CD4-positive, alpha-beta memory T cell (primary cell): ENCODE measurements around the gene STEAP4. TPM values are rescaled to one million over a fixed set of nuclear protein-coding genes. Genes with fewer than 3 reads are reported as not detected.

ENCODE experiments used
- CTCF ChIA-PET: fragments of 350-600 bp; sonication (Branson Sonifier 250); formaldehyde crosslinking; loops from one replicate; lab custom pipeline; 2021; ENCODE audit warnings: inconsistent platforms; ENCODE audit not compliant: partially characterized antibody; lab: Charles Lee
- POLR2A ChIA-PET: fragments of 350-600 bp; sonication (Branson Sonifier 250); formaldehyde crosslinking; loops from one replicate; lab custom pipeline; 2021; ENCODE audit not compliant: partially characterized antibody; lab: Charles Lee
- DNase-seq, 5 donors: peaks; one replicate each; pipeline versions ENCODE4 v3.0.0 to v3.0.0-alpha.2; 2020 to 2022; ENCODE audit warnings: mixed read lengths in 1 of 5
- H3K27ac ChIP-seq: one replicate; pipeline ENCODE4 v1.7.0; 2013; ENCODE audit warnings: low read depth, low read length
- H3K27me3 ChIP-seq: 2 replicates; pipeline ENCODE4 v1.7.0; 2013; ENCODE audit warnings: mild to moderate bottlenecking, low read length, moderate library complexity; ENCODE audit not compliant: insufficient read depth
- H3K36me3 ChIP-seq: 2 replicates; pipeline ENCODE4 v1.7.0; 2013; ENCODE audit warnings: mild to moderate bottlenecking, low read length, moderate library complexity; ENCODE audit not compliant: insufficient read depth
- H3K4me1 ChIP-seq: 2 replicates; pipeline ENCODE4 v1.7.0; 2013; ENCODE audit warnings: mild to moderate bottlenecking, low read length, moderate library complexity; ENCODE audit not compliant: insufficient read depth
- H3K4me3 ChIP-seq, 2 donors: one replicate each; pipeline ENCODE4 v1.7.0; 2013; ENCODE audit warnings: low read length in 2 of 2, mild to moderate bottlenecking in 1 of 2
- H3K9me3 ChIP-seq, 2 donors: one replicate each; pipeline ENCODE4 v1.7.0; 2013; ENCODE audit warnings: low read length in 2 of 2, control low read depth in 1 of 2; ENCODE audit not compliant: control insufficient read depth in 1 of 2
- H3K27ac Mint-ChIP-seq, 7 donors: one replicate each; pipeline ENCODE4 v1.8.0; 2020 to 2021; ENCODE audit warnings: mixed read lengths in 7 of 7, mild to moderate bottlenecking in 6 of 7, inconsistent platforms in 3 of 7, moderate library complexity in 3 of 7
- H3K27me3 Mint-ChIP-seq, 2 donors: one replicate each; pipeline ENCODE4 v1.8.0; 2020 to 2021; ENCODE audit warnings: mixed read lengths in 2 of 2
- H3K36me3 Mint-ChIP-seq, 2 donors: one replicate each; pipeline ENCODE4 v1.8.0; 2020 to 2021; ENCODE audit warnings: mixed read lengths in 2 of 2, inconsistent platforms in 1 of 2, mild to moderate bottlenecking in 1 of 2
- H3K4me1 Mint-ChIP-seq, 4 donors: one replicate each; pipeline ENCODE4 v1.8.0; 2020 to 2021; ENCODE audit warnings: mixed read lengths in 4 of 4, mild to moderate bottlenecking in 1 of 4
- H3K4me3 Mint-ChIP-seq, 8 donors: one replicate each; pipeline ENCODE4 v1.8.0; 2020 to 2021; ENCODE audit warnings: mixed read lengths in 8 of 8, mild to moderate bottlenecking in 7 of 8, moderate library complexity in 6 of 8, inconsistent platforms in 3 of 8
- H3K9me3 Mint-ChIP-seq, 8 donors: one replicate each; pipeline ENCODE4 v1.8.0; 2020 to 2021; ENCODE audit warnings: mixed read lengths in 8 of 8, mild to moderate bottlenecking in 5 of 8, inconsistent platforms in 3 of 8, moderate library complexity in 1 of 8
- intact Hi-C: fragments of 100-400 bp; cut with micrococcal nuclease; formaldehyde crosslinking; loops from one replicate; pipeline ENCODE4 v1.15.1; 2023
- polyA plus RNA-seq, 2 donors: library from polyadenylated mRNA; unstranded; fragments of 300-500 nt; fragmentation: Illumina TruSeq; gene quantifications; one replicate each; pipeline ENCODE4 v1.2.3, GENCODE V29; 2021
- total RNA-seq, 2 experiments: library from RNA; stranded (reverse); gene quantifications; one replicate each; pipeline ENCODE4 v1.2.3, GENCODE V29; 2021

Gene STEAP4
- total RNA-seq = not detected
- not detected for polyA plus RNA-seq

- H3K27me3 ChIP-seq = no peaks in the 10 kb centered on the region
- no peaks in the 10 kb centered on the region for H3K4me1 ChIP-seq
- peak within 1 kb of the TSS in 6 of 8 donors; percentile 20 to 77 (median 44) for H3K4me3 Mint-ChIP-seq
- no peaks in the 10 kb centered on the region for H3K36me3 Mint-ChIP-seq
- no peaks in the 10 kb centered on the region for H3K9me3 ChIP-seq
- no peak for DNase-seq
- no peak within 1 kb of the TSS for H3K4me3 ChIP-seq
- no peaks in the 10 kb centered on the region for H3K36me3 ChIP-seq
- ChIA-PET POLR2A (no interaction called here), CTCF (interaction anchor here (1.1 kb wide), 1 partner anchor 9 kb away, joined by 3 read pairs; no protein-coding TSS in a partner anchor)
- H3K27me3 Mint-ChIP-seq = peaks cover 16 to 17% of the 10 kb centered on the region in 2 donors
- H3K27ac Mint-ChIP-seq = no peak within 1 kb of the TSS
- intact Hi-C loops = no loop called here
- H3K27ac ChIP-seq = no peak within 1 kb of the TSS
- peaks cover 0 to 7% (median 1%) of the 10 kb centered on the region in 4 donors for H3K4me1 Mint-ChIP-seq
- H3K9me3 Mint-ChIP-seq = no peaks in the 10 kb centered on the region
Observed at GRCh38 chr7:88306590-88307048, at the start of gene STEAP4. TSS of gene STEAP4 (minus strand) at chr7:88306894. CDS start at chr7:88284269, 22,625 bp downstream.

- Mint-ChIP-seq H3K4me3 (no peak overlapping the region), H3K9me3 (no peaks in the 10 kb centered on the region), H3K27me3 (peaks cover 0 to 3% of the 10 kb centered on the region in 2 donors), H3K4me1 (peaks cover 0 to 4% (median 0%) of the 10 kb centered on the region in 4 donors), H3K27ac (no peak overlapping the region), H3K36me3 (no peaks in the 10 kb centered on the region)
- H3K27ac ChIP-seq = no peak overlapping the region
- intact Hi-C loops = no loop called here
- ChIA-PET CTCF (no interaction called here), POLR2A (no interaction called here)
- H3K4me1 ChIP-seq = no peaks in the 10 kb centered on the region
- H3K27me3 ChIP-seq = no peaks in the 10 kb centered on the region
- H3K9me3 ChIP-seq = no peaks in the 10 kb centered on the region
- H3K36me3 ChIP-seq = no peaks in the 10 kb centered on the region
- no peak overlapping the region for H3K4me3 ChIP-seq
- no peak for DNase-seq
Observed at GRCh38 chr7:88355011-88355410, 48.3 kb upstream of the STEAP4 start.

GRCh38 chr7:88350118-88350517 is 43.4 kb upstream of the STEAP4 start:
- ChIA-PET CTCF (no interaction called here), POLR2A (no interaction called here)
- H3K9me3 ChIP-seq = no peaks in the 10 kb centered on the region
- no peak overlapping the region for H3K4me3 ChIP-seq
- Mint-ChIP-seq H3K9me3 (no peaks in the 10 kb centered on the region), H3K36me3 (no peaks in the 10 kb centered on the region), H3K27me3 (peaks cover 3 to 4% of the 10 kb centered on the region in 2 donors), H3K4me3 (no peak overlapping the region), H3K4me1 (no peaks in the 10 kb centered on the region), H3K27ac (no peak overlapping the region)
- no peaks in the 10 kb centered on the region for H3K36me3 ChIP-seq
- H3K27me3 ChIP-seq = no peaks in the 10 kb centered on the region
- intact Hi-C loops = no loop called here
- DNase-seq = no peak
- H3K27ac ChIP-seq = no peak overlapping the region
- H3K4me1 ChIP-seq = no peaks in the 10 kb centered on the region

GRCh38 chr7:88347517-88347916 is 40.8 kb upstream of the STEAP4 start:
- DNase-seq = no peak
- H3K9me3 ChIP-seq = no peaks in the 10 kb centered on the region
- H3K27ac Mint-ChIP-seq = no peak overlapping the region
- no peak overlapping the region for H3K27ac ChIP-seq
- CTCF ChIA-PET = no interaction called here
- POLR2A ChIA-PET = no interaction called here
- intact Hi-C loops = no loop called here
- no peaks in the 10 kb centered on the region for H3K9me3 Mint-ChIP-seq
- H3K4me3 Mint-ChIP-seq = no peak overlapping the region
- H3K4me1 Mint-ChIP-seq = no peaks in the 10 kb centered on the region
- no peaks in the 10 kb centered on the region for H3K36me3 ChIP-seq
- H3K27me3 ChIP-seq = no peaks in the 10 kb centered on the region
- H3K4me3 ChIP-seq = no peak overlapping the region
- H3K36me3 Mint-ChIP-seq = no peaks in the 10 kb centered on the region
- H3K4me1 ChIP-seq = no peaks in the 10 kb centered on the region
- peaks cover 3 to 4% of the 10 kb centered on the region in 2 donors for H3K27me3 Mint-ChIP-seq

DNA sequence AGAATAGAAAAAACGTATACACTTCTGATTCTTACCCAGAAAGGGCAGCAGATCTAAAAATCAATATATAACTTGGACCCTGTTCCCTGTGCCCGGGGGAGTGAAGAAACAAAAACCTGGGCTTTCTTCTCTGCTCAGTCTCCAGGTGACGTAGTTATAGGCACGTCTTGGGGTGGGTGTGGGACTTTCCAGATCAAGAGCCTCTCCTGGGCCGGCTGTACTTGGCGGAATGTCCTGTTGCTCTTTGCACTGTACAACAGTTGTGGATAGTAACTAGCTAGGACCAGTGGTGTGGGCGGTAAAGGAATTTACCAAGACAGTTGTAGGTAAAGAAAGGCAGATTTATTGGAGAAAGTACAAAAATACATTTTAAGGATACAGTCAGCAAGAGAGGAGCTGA is 40.4 kb upstream of the STEAP4 start:
- no peak for DNase-seq
- Histone ChIP-seq H3K9me3 (no peaks in the 10 kb centered on the region), H3K27ac (no peak overlapping the region), H3K27me3 (no peaks in the 10 kb centered on the region), H3K36me3 (no peaks in the 10 kb centered on the region), H3K4me3 (no peak overlapping the region), H3K4me1 (no peaks in the 10 kb centered on the region)
- peaks cover 3 to 4% of the 10 kb centered on the region in 2 donors for H3K27me3 Mint-ChIP-seq
- H3K4me3 Mint-ChIP-seq = no peak overlapping the region
- ChIA-PET CTCF (no interaction called here), POLR2A (no interaction called here)
- no peaks in the 10 kb centered on the region for H3K9me3 Mint-ChIP-seq
- no peak overlapping the region for H3K27ac Mint-ChIP-seq
- no peaks in the 10 kb centered on the region for H3K36me3 Mint-ChIP-seq
- no peaks in the 10 kb centered on the region for H3K4me1 Mint-ChIP-seq
- intact Hi-C loops = no loop called here

GRCh38 chr7:88346357-88346756 is 39.7 kb upstream of the STEAP4 start:
- no peak overlapping the region for H3K27ac ChIP-seq
- CTCF ChIA-PET = no interaction called here
- no peak for DNase-seq
- H3K4me1 ChIP-seq = no peaks in the 10 kb centered on the region
- POLR2A ChIA-PET = no interaction called here
- Mint-ChIP-seq H3K4me3 (no peak overlapping the region), H3K27me3 (peaks cover under 1 to 4% of the 10 kb centered on the region in 2 donors), H3K36me3 (no peaks in the 10 kb centered on the region), H3K9me3 (no peaks in the 10 kb centered on the region), H3K27ac (no peak overlapping the region), H3K4me1 (no peaks in the 10 kb centered on the region)
- H3K27me3 ChIP-seq = no peaks in the 10 kb centered on the region
- no peaks in the 10 kb centered on the region for H3K9me3 ChIP-seq
- intact Hi-C loops = no loop called here
- H3K4me3 ChIP-seq = no peak overlapping the region
- no peaks in the 10 kb centered on the region for H3K36me3 ChIP-seq

DNA sequence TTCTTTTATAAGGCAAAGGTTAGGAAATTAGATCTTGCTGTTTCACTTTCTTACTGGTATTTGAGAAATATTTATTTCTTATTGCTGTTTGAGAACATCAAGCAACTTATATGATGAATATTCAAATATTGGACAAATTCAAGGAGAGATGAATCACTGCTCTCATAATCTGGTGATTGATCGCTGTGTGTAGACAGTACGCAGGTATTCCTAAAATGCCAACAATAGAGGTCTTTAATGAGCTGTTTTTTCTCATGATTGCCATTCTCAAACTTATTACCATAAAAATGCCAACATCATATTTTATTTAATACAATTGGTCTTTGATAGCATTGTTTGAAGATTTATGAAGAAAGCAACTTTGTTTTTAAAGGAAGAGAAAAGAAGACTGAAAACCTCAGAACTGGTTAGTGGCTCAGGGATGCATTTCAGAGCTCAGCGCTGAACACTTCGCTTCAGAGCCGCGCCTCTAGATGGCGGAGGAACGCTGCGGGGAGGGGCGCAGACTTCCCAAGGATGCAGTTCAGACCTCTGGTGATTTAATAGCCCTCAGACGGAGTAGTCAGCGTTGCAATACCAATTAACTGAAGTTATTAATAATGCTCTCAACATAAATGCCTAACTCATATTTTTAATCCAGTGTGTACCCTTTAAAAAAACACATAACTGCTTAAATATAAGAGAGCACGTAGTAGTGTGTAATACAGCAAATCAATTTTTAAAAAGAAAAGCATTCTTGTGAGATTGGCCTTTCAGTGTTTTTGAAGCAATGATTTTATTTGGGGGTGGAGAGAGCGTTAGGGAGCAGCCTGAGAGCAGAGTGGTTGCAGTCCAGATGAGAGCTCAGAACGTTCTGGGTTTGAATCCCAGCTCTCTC is 38.5 kb upstream of the STEAP4 start:
- Mint-ChIP-seq H3K27ac (no peak overlapping the region), H3K36me3 (no peaks in the 10 kb centered on the region), H3K4me3 (no peak overlapping the region), H3K27me3 (peaks cover 3 to 4% of the 10 kb centered on the region in 2 donors), H3K4me1 (no peaks in the 10 kb centered on the region), H3K9me3 (no peaks in the 10 kb centered on the region)
- Histone ChIP-seq H3K36me3 (no peaks in the 10 kb centered on the region), H3K4me3 (no peak overlapping the region), H3K27ac (no peak overlapping the region), H3K9me3 (no peaks in the 10 kb centered on the region), H3K4me1 (no peaks in the 10 kb centered on the region), H3K27me3 (no peaks in the 10 kb centered on the region)
- POLR2A ChIA-PET = no interaction called here
- intact Hi-C loops = no loop called here
- CTCF ChIA-PET = no interaction called here
- no peak for DNase-seq
